HepG2 (cell line): ENCODE data around the gene ARHGAP19. TPM values are rescaled to one million over a fixed set of nuclear protein-coding genes. Genes with fewer than 3 reads are reported as not detected.

Experiments used
- CENPT ChIP-seq: sonication (generic); formaldehyde crosslinking; IDR thresholded peaks from 2 replicates; pipeline ENCODE4 v1.8.0; 2022; ENCODE audit warnings: low read depth, mild to moderate bottlenecking, moderate library complexity, missing genetic modification reagents
- ESRRA ChIP-seq: sonication (generic); formaldehyde crosslinking; IDR thresholded peaks from 2 replicates; pipeline ENCODE4 v1.5.1; 2020; ENCODE audit warnings: mild to moderate bottlenecking, low read depth, missing genetic modification reagents
- GATAD1 ChIP-seq: IDR thresholded peaks from 2 replicates; pipeline ENCODE4 v1.6.1; 2016; ENCODE audit warnings: missing genetic modification reagents, missing compliant biosample characterization
- HMGA1 ChIP-seq: sonication (generic); formaldehyde crosslinking; conservative IDR thresholded peaks from 2 replicates; pipeline ENCODE4 v1.4.0; 2020; ENCODE audit warnings: missing genetic modification reagents
- HNF4G ChIP-seq, 2 experiments: sonication (generic) in 1 of 2; formaldehyde crosslinking in 1 of 2; IDR thresholded peaks; 2 replicates each; pipeline versions ENCODE4 v1.4.0 to v1.6.1; 2011 to 2020; ENCODE audit warnings: borderline replicate concordance in 2 of 2, low read depth in 2 of 2, mild to moderate bottlenecking in 2 of 2, low read length in 1 of 2, missing genetic modification reagents in 1 of 2, moderate library complexity in 1 of 2
- SALL1 ChIP-seq: sonication (generic); formaldehyde crosslinking; IDR thresholded peaks from 2 replicates; pipeline ENCODE4 v1.8.0; 2022; ENCODE audit warnings: mild to moderate bottlenecking, missing genetic modification reagents
- ZFY ChIP-seq: sonication (generic); formaldehyde crosslinking; IDR thresholded peaks from 2 replicates; pipeline ENCODE4 v1.4.0; 2020; ENCODE audit warnings: missing genetic modification reagents
- ZNF83 ChIP-seq: sonication (generic); formaldehyde crosslinking; IDR thresholded peaks from 2 replicates; pipeline ENCODE4 v1.4.0; 2020; ENCODE audit warnings: missing genetic modification reagents, mild to moderate bottlenecking, borderline replicate concordance
- ZZZ3 ChIP-seq: sonication (generic); formaldehyde crosslinking; IDR thresholded peaks from 2 replicates; pipeline ENCODE4 v1.4.0; 2020; ENCODE audit warnings: missing genetic modification reagents, mild to moderate bottlenecking, borderline replicate concordance
- polyA plus RNA-seq, 8 experiments: library from polyadenylated mRNA; depleted of rRNA in 3 of 8; stranded (reverse) in 7 of 8; unstranded in 1 of 8; fragments of >200 nt; fragmentation: Illumina TruSeq in 4 of 8; extraction: Trizol in 4 of 8; gene quantifications; 2 replicates each; pipeline versions ENCODE4 v1.2.1 to v1.2.3, GENCODE V29; 2011 to 2016; ENCODE audit warnings: low read depth in 4 of 8, missing spikeins in 1 of 8, mixed read lengths in 1 of 8; ENCODE audit not compliant: insufficient read depth in 1 of 8
- total RNA-seq, 5 experiments: library from RNA; depleted of rRNA; stranded (reverse); fragments of >200 nt; fragmentation: Illumina TruSeq; extraction: Trizol; gene quantifications; 2 replicates each; pipeline ENCODE4 v1.2.3, GENCODE V29; 2016; ENCODE audit warnings: low read depth in 1 of 5
- TF ChIP-seq, protein P1 (sequence below): sonication (generic); IDR thresholded peaks from 2 replicates; pipeline ENCODE4 v1.6.1; 2016; ENCODE audit warnings: low read depth, borderline replicate concordance
- TF ChIP-seq, protein P2 (sequence below): sonication (generic); formaldehyde crosslinking; IDR thresholded peaks from 2 replicates; pipeline ENCODE4 v1.8.0; 2022; ENCODE audit warnings: mild to moderate bottlenecking, missing genetic modification reagents, moderate library complexity
- TF ChIP-seq, protein P3 (sequence below): sonication (generic); formaldehyde crosslinking; IDR thresholded peaks from 2 replicates; pipeline ENCODE4 v1.4.0; 2020; ENCODE audit warnings: mild to moderate bottlenecking, missing genetic modification reagents
- TF ChIP-seq, protein P4 (sequence below): sonication (generic); formaldehyde crosslinking; IDR thresholded peaks from 2 replicates; pipeline ENCODE4 v1.4.0; 2020; ENCODE audit warnings: missing genetic modification reagents

Gene ARHGAP19
- total and polyA plus RNA-seq, 2 of the 13 experiments (the other 11 are each of a cell fraction or from before 2014, with no cell fraction given), result 7.6 to 10.0 TPM

DNA sequence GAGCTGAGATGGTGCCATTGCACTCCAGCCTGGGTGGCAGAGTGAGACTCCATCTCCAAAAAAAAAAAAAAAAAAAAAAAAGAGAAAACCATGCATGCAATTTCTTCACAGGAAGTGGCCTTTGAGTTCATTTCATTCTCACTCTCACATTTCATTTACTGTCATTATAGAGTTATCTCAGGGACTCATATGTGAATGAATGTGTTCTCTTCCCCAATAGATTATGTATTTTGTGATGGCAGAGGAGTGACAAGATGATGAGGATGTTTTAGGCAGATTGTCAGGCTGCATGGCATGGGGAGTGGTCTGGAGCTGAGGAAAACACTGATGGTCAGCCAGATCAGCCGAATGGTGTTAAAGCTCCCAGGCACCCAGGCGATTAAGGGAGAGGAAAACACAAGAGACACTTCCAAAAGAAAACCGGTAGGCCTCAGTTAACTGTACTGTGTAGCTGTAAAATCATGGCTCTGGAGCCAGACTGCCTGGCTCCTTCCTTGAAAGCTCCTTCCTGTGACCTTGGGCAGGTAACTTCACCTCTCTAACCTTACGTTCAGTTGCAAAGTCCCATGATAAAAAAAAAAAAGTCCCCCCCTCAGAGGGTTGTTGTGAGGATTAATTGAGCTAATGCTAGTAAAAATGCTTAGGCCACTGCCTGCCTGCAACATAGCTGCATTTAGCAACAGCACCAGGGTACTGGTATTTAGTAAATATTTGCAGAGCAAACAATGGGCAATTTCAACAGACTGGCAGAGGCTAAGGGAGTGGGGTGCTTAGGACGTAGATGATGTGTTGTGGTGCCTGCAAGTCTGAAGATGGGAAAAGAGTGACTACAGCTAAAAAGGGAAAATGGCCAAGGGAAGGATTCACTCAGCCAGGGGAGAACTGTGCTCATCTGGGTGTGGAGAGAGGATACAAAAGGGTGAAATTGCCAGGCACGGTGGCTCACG lies 35.2 kb upstream of the ARHGAP19 start (continued):
- TF ChIP-seq HMGA1 (CRISPR knock-in tag) (no peak), ZZZ3 (CRISPR knock-in tag) (no peak), SALL1 (CRISPR knock-in tag) (peak; percentile 79), ESRRA (CRISPR knock-in tag) (peak; percentile 67), CENPT (no peak), ZFY (CRISPR knock-in tag) (peak; percentile 62), HNF4G (IDR thresholded peaks at IDR 0.05; ENCODE audit: borderline replicate concordance, low read depth, low read length) (peak; percentile 38; the same call in 1 of the 2 replicates), HNF4G (CRISPR knock-in tag; IDR thresholded peaks at IDR 0.05; ENCODE audit: borderline replicate concordance, low read depth) (no peak), GATAD1 (CRISPR knock-in tag) (peak; percentile 70; the same call in 1 of the 2 replicates), ZNF83 (CRISPR knock-in tag) (no peak)
- TF ChIP-seq, protein P1, sequence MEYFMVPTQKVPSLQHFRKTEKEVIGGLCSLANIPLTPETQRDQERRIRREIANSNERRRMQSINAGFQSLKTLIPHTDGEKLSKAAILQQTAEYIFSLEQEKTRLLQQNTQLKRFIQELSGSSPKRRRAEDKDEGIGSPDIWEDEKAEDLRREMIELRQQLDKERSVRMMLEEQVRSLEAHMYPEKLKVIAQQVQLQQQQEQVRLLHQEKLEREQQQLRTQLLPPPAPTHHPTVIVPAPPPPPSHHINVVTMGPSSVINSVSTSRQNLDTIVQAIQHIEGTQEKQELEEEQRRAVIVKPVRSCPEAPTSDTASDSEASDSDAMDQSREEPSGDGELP, result peak; percentile 9; the same call in 1 of the 2 replicates
- TF ChIP-seq, protein P2, sequence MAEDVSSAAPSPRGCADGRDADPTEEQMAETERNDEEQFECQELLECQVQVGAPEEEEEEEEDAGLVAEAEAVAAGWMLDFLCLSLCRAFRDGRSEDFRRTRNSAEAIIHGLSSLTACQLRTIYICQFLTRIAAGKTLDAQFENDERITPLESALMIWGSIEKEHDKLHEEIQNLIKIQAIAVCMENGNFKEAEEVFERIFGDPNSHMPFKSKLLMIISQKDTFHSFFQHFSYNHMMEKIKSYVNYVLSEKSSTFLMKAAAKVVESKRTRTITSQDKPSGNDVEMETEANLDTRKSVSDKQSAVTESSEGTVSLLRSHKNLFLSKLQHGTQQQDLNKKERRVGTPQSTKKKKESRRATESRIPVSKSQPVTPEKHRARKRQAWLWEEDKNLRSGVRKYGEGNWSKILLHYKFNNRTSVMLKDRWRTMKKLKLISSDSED (CRISPR knock-in tag), result no peak
- TF ChIP-seq, protein P3, sequence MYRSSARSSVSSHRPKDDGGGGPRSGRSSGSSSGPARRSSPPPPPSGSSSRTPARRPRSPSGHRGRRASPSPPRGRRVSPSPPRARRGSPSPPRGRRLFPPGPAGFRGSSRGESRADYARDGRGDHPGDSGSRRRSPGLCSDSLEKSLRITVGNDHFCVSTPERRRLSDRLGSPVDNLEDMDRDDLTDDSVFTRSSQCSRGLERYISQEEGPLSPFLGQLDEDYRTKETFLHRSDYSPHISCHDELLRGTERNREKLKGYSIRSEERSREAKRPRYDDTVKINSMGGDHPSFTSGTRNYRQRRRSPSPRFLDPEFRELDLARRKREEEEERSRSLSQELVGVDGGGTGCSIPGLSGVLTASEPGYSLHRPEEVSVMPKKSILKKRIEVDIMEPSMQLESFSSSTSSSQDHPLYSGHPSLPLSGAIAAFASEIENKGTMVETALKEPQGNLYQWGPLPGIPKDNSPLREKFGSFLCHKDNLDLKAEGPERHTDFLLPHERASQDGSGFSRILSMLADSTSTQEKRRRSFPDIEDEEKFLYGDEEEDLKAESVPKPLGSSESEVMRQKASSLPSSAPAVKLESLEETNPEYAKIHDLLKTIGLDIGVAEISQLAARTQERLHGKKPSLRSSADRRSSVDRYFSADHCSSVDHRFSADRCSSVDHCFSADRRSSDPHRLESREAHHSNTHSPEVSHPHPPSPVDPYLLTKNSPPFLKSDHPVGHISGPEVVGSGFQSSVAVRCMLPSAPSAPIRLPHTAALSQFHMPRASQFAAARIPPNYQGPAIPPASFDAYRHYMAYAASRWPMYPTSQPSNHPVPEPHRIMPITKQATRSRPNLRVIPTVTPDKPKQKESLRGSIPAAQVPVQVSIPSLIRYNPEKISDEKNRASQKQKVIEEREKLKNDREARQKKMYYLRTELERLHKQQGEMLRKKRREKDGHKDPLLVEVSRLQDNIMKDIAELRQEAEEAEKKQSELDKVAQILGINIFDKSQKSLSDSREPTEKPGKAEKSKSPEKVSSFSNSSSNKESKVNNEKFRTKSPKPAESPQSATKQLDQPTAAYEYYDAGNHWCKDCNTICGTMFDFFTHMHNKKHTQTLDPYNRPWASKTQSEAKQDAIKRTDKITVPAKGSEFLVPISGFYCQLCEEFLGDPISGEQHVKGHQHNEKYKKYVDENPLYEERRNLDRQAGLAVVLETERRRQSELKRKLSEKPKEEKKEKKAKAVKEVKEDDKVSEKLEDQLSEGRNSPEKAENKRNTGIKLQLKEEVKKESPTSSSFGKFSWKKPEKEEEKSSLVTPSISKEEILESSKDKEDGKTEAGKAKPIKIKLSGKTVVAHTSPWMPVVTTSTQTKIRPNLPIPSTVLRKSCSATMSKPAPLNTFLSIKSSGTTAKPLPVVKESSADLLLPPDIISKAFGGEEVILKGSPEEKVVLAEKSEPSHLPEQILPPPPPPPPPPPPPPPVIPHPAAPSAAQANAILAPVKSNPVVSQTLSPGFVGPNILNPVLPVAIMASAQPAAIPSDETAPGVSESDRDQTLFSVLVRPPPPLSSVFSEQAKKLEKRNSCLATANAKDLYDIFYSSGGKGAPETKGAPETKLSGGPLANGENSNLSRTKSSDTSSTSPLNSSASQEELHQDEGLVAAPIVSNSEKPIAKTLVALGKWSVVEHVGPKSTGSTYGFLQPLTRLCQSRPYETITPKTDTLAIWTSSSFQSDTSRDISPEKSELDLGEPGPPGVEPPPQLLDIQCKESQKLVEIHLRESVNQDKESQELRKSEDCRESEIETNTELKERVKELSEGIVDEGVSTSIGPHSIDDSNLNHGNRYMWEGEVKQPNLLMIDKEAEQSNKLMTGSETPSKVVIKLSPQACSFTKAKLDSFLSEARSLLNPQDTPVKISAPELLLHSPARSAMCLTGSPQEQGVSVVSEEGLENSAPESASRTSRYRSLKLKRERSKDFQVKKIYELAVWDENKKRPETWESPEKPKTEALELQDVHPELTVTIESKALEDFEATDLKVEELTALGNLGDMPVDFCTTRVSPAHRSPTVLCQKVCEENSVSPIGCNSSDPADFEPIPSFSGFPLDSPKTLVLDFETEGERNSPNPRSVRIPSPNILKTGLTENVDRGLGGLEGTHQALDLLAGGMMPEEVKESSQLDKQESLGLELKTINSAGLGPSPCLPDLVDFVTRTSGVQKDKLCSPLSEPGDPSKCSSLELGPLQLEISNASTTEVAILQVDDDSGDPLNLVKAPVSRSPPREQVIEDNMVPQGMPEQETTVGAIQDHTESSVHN (CRISPR knock-in tag), result no peak
- TF ChIP-seq, protein P4, sequence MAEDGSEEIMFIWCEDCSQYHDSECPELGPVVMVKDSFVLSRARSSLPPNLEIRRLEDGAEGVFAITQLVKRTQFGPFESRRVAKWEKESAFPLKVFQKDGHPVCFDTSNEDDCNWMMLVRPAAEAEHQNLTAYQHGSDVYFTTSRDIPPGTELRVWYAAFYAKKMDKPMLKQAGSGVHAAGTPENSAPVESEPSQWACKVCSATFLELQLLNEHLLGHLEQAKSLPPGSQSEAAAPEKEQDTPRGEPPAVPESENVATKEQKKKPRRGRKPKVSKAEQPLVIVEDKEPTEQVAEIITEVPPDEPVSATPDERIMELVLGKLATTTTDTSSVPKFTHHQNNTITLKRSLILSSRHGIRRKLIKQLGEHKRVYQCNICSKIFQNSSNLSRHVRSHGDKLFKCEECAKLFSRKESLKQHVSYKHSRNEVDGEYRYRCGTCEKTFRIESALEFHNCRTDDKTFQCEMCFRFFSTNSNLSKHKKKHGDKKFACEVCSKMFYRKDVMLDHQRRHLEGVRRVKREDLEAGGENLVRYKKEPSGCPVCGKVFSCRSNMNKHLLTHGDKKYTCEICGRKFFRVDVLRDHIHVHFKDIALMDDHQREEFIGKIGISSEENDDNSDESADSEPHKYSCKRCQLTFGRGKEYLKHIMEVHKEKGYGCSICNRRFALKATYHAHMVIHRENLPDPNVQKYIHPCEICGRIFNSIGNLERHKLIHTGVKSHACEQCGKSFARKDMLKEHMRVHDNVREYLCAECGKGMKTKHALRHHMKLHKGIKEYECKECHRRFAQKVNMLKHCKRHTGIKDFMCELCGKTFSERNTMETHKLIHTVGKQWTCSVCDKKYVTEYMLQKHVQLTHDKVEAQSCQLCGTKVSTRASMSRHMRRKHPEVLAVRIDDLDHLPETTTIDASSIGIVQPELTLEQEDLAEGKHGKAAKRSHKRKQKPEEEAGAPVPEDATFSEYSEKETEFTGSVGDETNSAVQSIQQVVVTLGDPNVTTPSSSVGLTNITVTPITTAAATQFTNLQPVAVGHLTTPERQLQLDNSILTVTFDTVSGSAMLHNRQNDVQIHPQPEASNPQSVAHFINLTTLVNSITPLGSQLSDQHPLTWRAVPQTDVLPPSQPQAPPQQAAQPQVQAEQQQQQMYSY, result peak; percentile 54; the same call in 1 of the 2 replicates
